GM12878 (cell line): Measurements from ENCODE around the gene GPR107. TPM values are rescaled to one million over a fixed set of nuclear protein-coding genes. Genes with fewer than 3 reads are reported as not detected.
A peak's percentile ranks its signal among the peaks of the same experiment; 100 is the strongest.
"Not testable (repeated sequence)": the region's sequence is repeated elsewhere in the genome, so short reads cannot be mapped to it uniquely, and the experiment has no call there.

Experiments
- ATAC-seq: fragments of 200-7000 bp; cut with Tn5 transposase; 3 replicates; pipeline ENCODE4 v1.9.1; 2020; ENCODE audit warnings: mild to moderate bottlenecking, moderate library complexity
- BruUV-seq: library from RNA; stranded (reverse); fragments of 400-500 nt; replicated peaks from 2 replicates; lab custom pipeline; 2021; lab: Mats Ljungman, UMichigan
- CTCF ChIA-PET: fragments of 300-600 bp; sonication (Branson Sonifier 250); formaldehyde crosslinking; extraction: SDS; loops from one replicate; lab custom pipeline; 2021; ENCODE audit warnings: inconsistent platforms; lab: Yijun Ruan, JAX
- POLR2A ChIA-PET: fragments of 350-600 bp; formaldehyde crosslinking; extraction: SDS; loops from one replicate; lab custom pipeline; 2021; ENCODE audit warnings: inconsistent platforms; lab: Charles Lee
- RAD21 ChIA-PET: fragments of 300-600 bp; sonication (Branson Sonifier 250); formaldehyde crosslinking; loops from one replicate; lab custom pipeline; 2023; ENCODE audit warnings: antibody characterized with exemption; ENCODE audit not compliant: unreplicated experiment; lab: Charles Lee
- SMC1A ChIA-PET: fragments of 300-600 bp; sonication (Branson Sonifier 250); formaldehyde crosslinking; loops from one replicate; lab custom pipeline; 2023; ENCODE audit not compliant: unreplicated experiment, uncharacterized antibody; lab: Charles Lee
- DNase-seq: peaks from one replicate; pipeline ENCODE4 v3.0.0-alpha.2; 2011; ENCODE audit warnings: low read depth, low spot score
- FAIRE-seq: peaks from 3 replicates; lab custom pipeline; 2011; peaks lifted over from hg19 to GRCh38; lab: Jason Lieb, UNC
- H2AFZ ChIP-seq: 2 replicates; pipeline ENCODE4 v1.6.0; 2011; ENCODE audit warnings: low read depth, low read length, control low read depth; ENCODE audit not compliant: control insufficient read depth
- H3K27ac ChIP-seq: 2 replicates; pipeline ENCODE4 v1.5.1; 2011; ENCODE audit warnings: control low read depth; ENCODE audit not compliant: control insufficient read depth, insufficient read depth
- H3K27me3 ChIP-seq, 2 experiments: replicated peaks in 1 of 2; 2 replicates each; pipeline versions ENCODE4 v1.6.0 to v1.6.1; 2011; ENCODE audit warnings: low read length in 1 of 2; ENCODE audit not compliant: control insufficient read depth in 2 of 2, insufficient read depth in 2 of 2
- H3K36me3 ChIP-seq, 2 experiments: 2 replicates each; pipeline ENCODE4 v1.5.1; 2011; ENCODE audit warnings: low read length in 1 of 2; ENCODE audit not compliant: control insufficient read depth in 2 of 2, insufficient read depth in 2 of 2
- H3K4me1 ChIP-seq: 2 replicates; pipeline ENCODE4 v1.6.1; 2011; ENCODE audit warnings: mild to moderate bottlenecking, low read length, moderate library complexity, mixed read lengths; ENCODE audit not compliant: control insufficient read depth, insufficient read depth
- H3K4me2 ChIP-seq: 2 replicates; pipeline ENCODE4 v1.6.0; 2011; ENCODE audit warnings: control low read depth; ENCODE audit not compliant: control insufficient read depth, insufficient read depth
- H3K4me3 ChIP-seq: fragments of 200-600 bp; sonication (generic); 2 replicates; pipeline ENCODE4 v1.5.1; 2016
- H3K79me2 ChIP-seq: 2 replicates; pipeline ENCODE4 v1.6.0; 2011; ENCODE audit warnings: low read length; ENCODE audit not compliant: control insufficient read depth, insufficient read depth
- H3K9ac ChIP-seq: 2 replicates; pipeline ENCODE4 v1.8.0; 2011; ENCODE audit warnings: low read length, control low read depth, mixed read lengths; ENCODE audit not compliant: control insufficient read depth, insufficient read depth
- H3K9me3 ChIP-seq: replicated peaks from 3 replicates; pipeline ENCODE4 v1.5.1; 2011; ENCODE audit warnings: mild to moderate bottlenecking, low read length; ENCODE audit not compliant: control insufficient read depth, insufficient read depth
- H4K20me1 ChIP-seq: 2 replicates; pipeline ENCODE4 v1.6.0; 2011; ENCODE audit not compliant: control insufficient read depth, insufficient read depth
- MLLT1 ChIP-seq: fragments of 450-650 bp; IDR thresholded peaks from 2 replicates; pipeline ENCODE4 v1.6.1; 2016; ENCODE audit warnings: mild to moderate bottlenecking
- SMAD1 ChIP-seq: fragments of 450-650 bp; IDR thresholded peaks from 2 replicates; pipeline ENCODE4 v1.6.1; 2018; ENCODE audit warnings: mild to moderate bottlenecking, low read depth; ENCODE audit not compliant: partially characterized antibody
- ZBTB4 ChIP-seq: fragments of 450-650 bp; formaldehyde crosslinking; IDR thresholded peaks from 2 replicates; pipeline ENCODE4 v1.4.0; 2022; ENCODE audit warnings: mild to moderate bottlenecking, moderate library complexity
- ZNF207 ChIP-seq: fragments of 450-650 bp; IDR thresholded peaks from 2 replicates; pipeline ENCODE4 v1.6.1; 2014; ENCODE audit warnings: antibody characterized with exemption, mild to moderate bottlenecking, borderline replicate concordance
- WGBS: methylation state at CpG from one replicate; pipeline ENCODE4 v1.1.6; 2016; ENCODE audit warnings: low lambda C conversion rate; ENCODE audit not compliant: insufficient replicate concordance, insufficient coverage; ENCODE audit errors: missing lambda C conversion rate; 5-methylcytosine and 5-hydroxymethylcytosine counted together
- in situ Hi-C: fragments of 300-500 bp; cut with MboI; formaldehyde crosslinking; loops from 9 replicates; pipeline ENCODE4 v1.14.3; 2018; ENCODE audit warnings: mixed read lengths
- intact Hi-C: fragments of 100-400 bp; cut with micrococcal nuclease; formaldehyde crosslinking; loops from one replicate; pipeline ENCODE4 v1.14.2; 2022; ENCODE audit not compliant: unreplicated experiment
- polyA plus RNA-seq, 11 experiments: library from polyadenylated mRNA; depleted of rRNA in 4 of 11; unstranded in 6 of 11; stranded (reverse) in 5 of 11; fragments of >200 nt; fragmentation: Nextera tagmentation in 4 of 11; fragmentation: Illumina TruSeq in 1 of 11; extraction: Ambion mirVana in 4 of 11; extraction: Trizol in 1 of 11; gene quantifications; 1 replicate in 1 of 11; 2 replicates in 10 of 11; pipeline versions ENCODE4 v1.2.1 to v1.2.3, GENCODE V29; 2011 to 2016; ENCODE audit warnings: inconsistent platforms in 2 of 11, missing spikeins in 2 of 11, low read depth in 1 of 11
- total RNA-seq, 4 experiments: library from RNA; depleted of rRNA in 3 of 4; stranded (reverse); fragments of >200 nt in 3 of 4; fragmentation: Illumina TruSeq in 1 of 4; extraction: Trizol in 1 of 4; gene quantifications; 2 replicates each; pipeline versions ENCODE4 v1.2.1 to v1.2.3, GENCODE V29; 2013 to 2021

Gene GPR107
- total and polyA plus RNA-seq, 10 of the 15 experiments (the other 5 are each of a cell fraction or from before 2014, with no cell fraction given) = 2.7 to 21.4 (median 10.6) TPM

- Histone ChIP-seq H2AFZ (no peak overlapping the region), H4K20me1 (no peaks in the 10 kb centered on the region), H3K27ac (peak overlapping the region; percentile 83), H3K9ac (peak overlapping the region; percentile 57), H3K27me3 (no peaks in the 10 kb centered on the region), H3K9me3 (peaks cover 9% of the 10 kb centered on the region; the same call in 2 of the 3 replicates), H3K4me1 (peaks cover 84% of the 10 kb centered on the region), H3K4me2 (peak overlapping the region; percentile 57), H3K36me3 (peaks cover 8 to 30% of the 10 kb centered on the region in 2 experiments), H3K4me3 (no peak overlapping the region; the same call in 1 of the 2 replicates), H3K79me2 (peaks cover 98% of the 10 kb centered on the region)
- CTCF ChIA-PET = interaction anchor here (1.0 to 3.1 kb wide), 7 partner anchors 12 to 27 kb away, joined by 3 to 12 read pairs (median 4); no protein-coding TSS in a partner anchor
- 20% methylated on average over 2 of the region's 2 CpGs for WGBS
- DNase-seq = no peak
- no peak for TF ChIP-seq ZNF207
- TF ChIP-seq SMAD1 = peak; percentile 11
- TSS peak; percentile 97 for BruUV-seq
- peak; percentile 1; the same call in 2 of the 3 replicates for ATAC-seq
- POLR2A ChIA-PET = interaction anchor here (0.7 to 10.6 kb wide), 15 partner anchors 8 to 131 kb away, joined by 3 to 270 read pairs (median 10); no protein-coding TSS in a partner anchor
- SMC1A ChIA-PET = interaction anchor here (0.8 to 28.7 kb wide), 13 partner anchors 8 to 128 kb away, joined by 3 to 763 read pairs (median 5); no protein-coding TSS in a partner anchor
- intact Hi-C loops (no loop called here), in situ Hi-C loops (no loop called here)
- RAD21 ChIA-PET = interaction anchor here (0.7 to 17.1 kb wide), 11 partner anchors 8 to 129 kb away, joined by 3 to 418 read pairs (median 7); partner anchors contain the start of gene FNBP1
- no peak for FAIRE-seq
Observed at GRCh38 chr9:130017076-130017475, 36.6 kb upstream of the GPR107 start.

DNA sequence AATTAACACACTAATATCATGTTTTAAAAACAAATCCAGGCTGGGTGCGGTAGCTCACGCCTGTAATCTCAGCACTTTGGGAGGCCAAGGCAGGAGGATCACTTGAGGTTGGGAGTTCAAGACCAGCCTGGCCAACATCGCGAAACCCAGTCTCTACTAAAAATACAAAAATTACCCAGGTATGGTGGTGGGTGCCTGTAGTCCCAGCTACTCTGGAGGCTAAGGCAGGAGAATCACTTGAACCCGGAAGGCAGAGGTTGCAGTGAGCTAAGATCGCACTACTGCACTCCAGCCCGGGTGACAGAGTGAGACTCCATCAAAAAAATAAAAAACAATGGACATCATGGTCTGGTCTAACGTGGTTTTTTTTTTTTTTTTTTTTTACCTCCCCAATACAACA lies 36.2 kb upstream of the GPR107 start:
- Histone ChIP-seq H3K9ac (peak overlapping the region; percentile 57), H3K79me2 (peaks cover 98% of the 10 kb centered on the region), H3K27ac (peak overlapping the region; percentile 83), H3K36me3 (peaks cover 8 to 30% of the 10 kb centered on the region in 2 experiments), H3K4me2 (peak overlapping the region; percentile 57), H3K4me1 (peaks cover 85% of the 10 kb centered on the region)
- RAD21 ChIA-PET = interaction anchor here (0.6 to 17.1 kb wide), 13 partner anchors 9 to 183 kb away, joined by 3 to 418 read pairs (median 5); partner anchors contain the start of gene FNBP1
- DNase-seq, H4K20me1 ChIP-seq, H3K9me3 ChIP-seq, H3K4me3 ChIP-seq, in situ Hi-C loops, FAIRE-seq, intact Hi-C loops, BruUV-seq, H3K27me3 ChIP-seq, H2AFZ ChIP-seq: not testable (repeated sequence)
- SMC1A ChIA-PET = interaction anchor here (0.8 to 28.7 kb wide), 13 partner anchors 8 to 129 kb away, joined by 3 to 763 read pairs (median 5); no protein-coding TSS in a partner anchor
- CTCF ChIA-PET = interaction anchor here (1.0 to 3.1 kb wide), 7 partner anchors 12 to 28 kb away, joined by 3 to 12 read pairs (median 4); no protein-coding TSS in a partner anchor
- 79% methylated on average over 8 of the region's 8 CpGs for WGBS
- peak; percentile 4; the same call in 2 of the 3 replicates for ATAC-seq
- POLR2A ChIA-PET = interaction anchor here (0.7 to 10.6 kb wide), 15 partner anchors 9 to 131 kb away, joined by 3 to 270 read pairs (median 10); no protein-coding TSS in a partner anchor
- TF ChIP-seq MLLT1 = peak; percentile 67
- 0 out of 2 replicates have a peak, but pooled peaks have one; percentile 65 for TF ChIP-seq ZBTB4 (CRISPR knock-in tag)
